Neural crest cell (in vitro differentiated cells): Measurements from ENCODE around the gene B3GNT5. TPM values are rescaled to one million over a fixed set of nuclear protein-coding genes. Genes with fewer than 3 reads are reported as not detected.
A peak's percentile ranks its signal among the peaks of the same experiment; 100 is the strongest.

Experiments
- DNase-seq: peaks from one replicate; pipeline ENCODE4 v3.0.0; 2021; ENCODE audit warnings: low read depth, mixed read lengths, low spot score
- H3K27ac Mint-ChIP-seq: one replicate; pipeline ENCODE4 v1.8.0; 2021; ENCODE audit warnings: mild to moderate bottlenecking, mixed read lengths; ENCODE audit not compliant: unreplicated experiment
- H3K27me3 Mint-ChIP-seq: 2 replicates; pipeline ENCODE4 v1.8.0; 2021; ENCODE audit warnings: low read depth, mild to moderate bottlenecking, mixed read lengths
- H3K36me3 Mint-ChIP-seq: 2 replicates; pipeline ENCODE4 v1.8.0; 2021; ENCODE audit warnings: low read depth, mild to moderate bottlenecking, mixed read lengths
- H3K4me1 Mint-ChIP-seq: 2 replicates; pipeline ENCODE4 v1.8.0; 2021; ENCODE audit warnings: mixed read lengths
- H3K4me3 Mint-ChIP-seq: one replicate; pipeline ENCODE4 v1.8.0; 2021; ENCODE audit warnings: mild to moderate bottlenecking, mixed read lengths
- H3K9me3 Mint-ChIP-seq: 2 replicates; pipeline ENCODE4 v1.8.0; 2021; ENCODE audit warnings: mixed read lengths
- CTCF ChIP-seq: fragments of 200-600 bp; sonication (generic); conservative IDR thresholded peaks from 2 replicates; pipeline ENCODE4 v1.5.0; 2021; ENCODE audit warnings: antibody characterized with exemption, mild to moderate bottlenecking
- total RNA-seq: library from RNA; stranded (reverse); gene quantifications from 2 replicates; pipeline ENCODE4 v1.2.1, GENCODE V29; 2021

The B3GNT5 gene
- total RNA-seq, 1 donor from 2014 or later: 39.4 TPM

- TF ChIP-seq CTCF: no peak
- Mint-ChIP-seq H3K27me3 (no peaks in the 10 kb centered on the region), H3K36me3 (peaks cover 5% of the 10 kb centered on the region), H3K4me3 (peak overlapping the region; percentile 91), H3K4me1 (peaks cover 52% of the 10 kb centered on the region), H3K9me3 (no peaks in the 10 kb centered on the region), H3K27ac (peak overlapping the region; percentile 88)
- DNase-seq: peak; percentile 33
These were observed 1.7 kb downstream of the B3GNT5 start for GRCh38 chr3:183254487-183255347.

DNA sequence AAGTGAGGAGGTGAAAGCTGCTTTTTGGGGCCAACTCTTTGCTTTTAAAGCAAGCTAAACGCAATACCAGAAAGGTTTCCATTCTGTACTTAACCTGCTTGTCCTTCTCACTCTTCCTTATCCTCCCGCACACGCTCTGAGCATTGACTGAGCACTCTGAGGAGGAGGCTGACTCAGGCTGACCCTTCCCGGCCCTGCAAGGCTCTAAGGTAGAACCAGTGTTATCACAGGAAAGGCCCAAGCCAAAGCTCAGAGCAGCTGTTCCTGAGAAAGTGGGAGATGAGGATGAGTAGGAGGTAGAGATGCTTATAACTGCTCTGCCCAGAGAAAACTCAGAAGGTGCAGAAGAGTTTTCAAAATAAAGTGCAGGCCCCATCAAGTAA is 2.3 kb downstream of the B3GNT5 start:
- TF ChIP-seq CTCF: no peak
- peak overlapping the region; percentile 91 for H3K4me3 Mint-ChIP-seq
- no peaks in the 10 kb centered on the region for H3K27me3 Mint-ChIP-seq
- peak overlapping the region; percentile 88 for H3K27ac Mint-ChIP-seq
- peaks cover 56% of the 10 kb centered on the region for H3K4me1 Mint-ChIP-seq
- peaks cover 5% of the 10 kb centered on the region for H3K36me3 Mint-ChIP-seq
- no peaks in the 10 kb centered on the region for H3K9me3 Mint-ChIP-seq
- DNase-seq: no peak

DNA sequence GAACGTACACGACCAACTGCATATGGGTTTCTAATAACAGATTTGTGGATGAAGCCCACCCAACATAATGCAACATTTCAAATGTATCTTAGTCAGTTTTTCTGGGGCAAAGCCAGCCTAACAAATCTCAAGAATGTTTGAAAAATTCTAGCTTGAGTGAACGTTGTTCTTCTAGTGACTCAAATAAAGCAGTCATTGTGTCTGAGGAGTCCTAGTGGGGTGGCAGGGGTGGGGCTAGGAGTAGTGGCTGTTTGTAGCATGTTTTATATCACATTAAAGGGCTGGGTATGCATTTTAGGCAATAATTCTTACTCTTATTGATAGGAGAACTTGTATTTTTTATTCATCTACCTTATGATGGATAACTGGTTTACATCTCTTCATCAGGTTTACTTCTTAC is 6.0 kb downstream of the B3GNT5 start:
- Mint-ChIP-seq H3K4me3 (peak overlapping the region; percentile 56), H3K36me3 (peaks cover 5% of the 10 kb centered on the region), H3K27me3 (no peaks in the 10 kb centered on the region), H3K9me3 (no peaks in the 10 kb centered on the region), H3K27ac (no peak overlapping the region), H3K4me1 (peaks cover 51% of the 10 kb centered on the region)
- no peak for DNase-seq
- TF ChIP-seq CTCF: no peak

- Mint-ChIP-seq H3K9me3 (no peaks in the 10 kb centered on the region), H3K4me1 (peaks cover 51% of the 10 kb centered on the region), H3K27me3 (no peaks in the 10 kb centered on the region), H3K27ac (peak overlapping the region; percentile 66), H3K4me3 (peak overlapping the region; percentile 56), H3K36me3 (peaks cover 5% of the 10 kb centered on the region)
- no peak for DNase-seq
- no peak for TF ChIP-seq CTCF
These were observed 6.6 kb downstream of the B3GNT5 start for GRCh38 chr3:183259621-183260020.

DNA sequence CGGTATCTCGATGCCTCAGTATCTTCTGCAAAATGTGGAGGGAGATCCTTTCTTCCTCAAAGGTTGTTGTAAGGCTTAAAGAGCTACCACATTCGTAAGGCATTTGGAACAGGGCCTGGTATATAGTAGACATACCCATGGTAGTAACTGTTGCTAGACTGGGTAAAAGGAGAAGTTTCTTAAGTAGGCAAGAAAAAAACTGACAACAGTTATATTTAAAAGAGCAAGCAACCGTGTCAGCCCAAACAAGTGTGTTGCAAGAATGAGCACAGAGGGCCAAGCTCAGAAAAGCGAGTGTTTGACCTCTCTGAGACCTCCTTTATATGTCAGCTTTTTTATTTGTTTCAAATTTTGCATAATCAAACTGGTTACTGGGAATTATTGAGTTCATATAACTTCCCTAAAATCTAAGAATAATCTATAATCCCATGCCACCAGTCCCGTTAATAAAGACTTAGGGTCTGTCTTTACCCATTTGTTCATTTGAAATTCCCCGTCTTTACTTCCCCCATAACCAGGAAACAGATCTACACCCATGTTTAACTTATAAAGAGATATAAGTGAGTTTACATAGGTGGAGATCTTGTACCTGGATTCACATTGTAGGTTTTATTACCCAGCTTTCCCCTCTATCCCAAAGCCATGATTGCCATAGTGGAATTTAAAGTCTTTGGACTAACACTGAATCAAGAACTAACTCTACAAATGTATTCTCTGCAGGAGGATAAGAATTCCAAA is 7.3 kb downstream of the B3GNT5 start:
- TF ChIP-seq CTCF: no peak
- H3K9me3 Mint-ChIP-seq: no peaks in the 10 kb centered on the region
- no peak for DNase-seq
- H3K4me1 Mint-ChIP-seq: peaks cover 44% of the 10 kb centered on the region
- H3K27ac Mint-ChIP-seq: no peak overlapping the region
- H3K36me3 Mint-ChIP-seq: peaks cover 5% of the 10 kb centered on the region
- peak overlapping the region; percentile 11 for H3K4me3 Mint-ChIP-seq
- no peaks in the 10 kb centered on the region for H3K27me3 Mint-ChIP-seq
